ENCODE measurements around the gene BAG5. TPM values are rescaled to one million over a fixed set of nuclear protein-coding genes. Genes with fewer than 3 reads are reported as not detected.
A peak's percentile ranks its signal among the peaks of the same experiment; 100 is the strongest.

BAG5 gene
- total RNA-seq, 1 experiment from 2014 or later: 29.2 TPM

DNA sequence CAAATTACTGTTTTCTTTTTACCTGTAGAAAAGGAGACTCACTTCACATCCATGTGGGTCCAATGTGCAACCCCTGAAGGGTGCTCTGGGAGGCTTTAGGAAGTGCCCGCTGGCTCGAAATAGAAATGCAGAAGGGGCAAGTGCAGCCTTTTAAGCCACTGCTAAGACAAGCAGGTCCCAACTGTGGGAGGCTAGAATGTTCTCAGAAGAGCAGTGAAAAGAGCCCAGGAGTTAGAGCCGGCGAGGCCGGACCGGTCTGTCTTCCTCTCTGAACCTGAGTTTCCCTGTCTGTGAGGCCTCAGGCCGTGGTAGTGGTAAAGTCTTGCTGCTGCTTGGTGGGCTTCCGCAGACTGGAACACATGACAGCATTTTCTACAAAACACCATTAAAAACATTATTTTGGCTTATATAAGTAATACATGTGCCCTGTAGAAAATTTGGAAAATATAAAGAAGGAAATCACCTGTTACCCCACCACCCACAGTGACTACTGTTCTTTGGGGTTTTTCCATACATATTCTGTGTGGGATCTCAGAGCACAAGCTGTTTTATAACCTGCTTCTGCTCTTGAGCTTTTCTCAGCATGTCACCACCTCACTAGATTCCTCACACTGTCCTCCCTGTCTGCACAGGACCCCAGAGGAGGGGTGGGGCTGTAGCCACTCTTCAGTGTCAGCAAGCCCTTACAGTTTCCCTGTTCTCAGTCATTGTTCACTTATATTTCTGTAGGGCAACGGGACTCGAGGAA, 45.9 kb downstream of the BAG5 start:
- Mint-ChIP-seq H3K9me3 (no peaks in the 10 kb centered on the region), H3K27ac (peak overlapping the region; percentile 16), H3K27me3 (ENCODE audit: low read depth) (no peaks in the 10 kb centered on the region), H3K4me1 (peaks cover 18% of the 10 kb centered on the region), H3K36me3 (peaks cover 12% of the 10 kb centered on the region), H3K4me3 (no peak overlapping the region)
- ATAC-seq: no peak
- DNase-seq (ENCODE audit: low spot score): no peak
- TF ChIP-seq ZNF219 (CRISPR knock-in tag; IDR thresholded peaks at IDR 0.05; ENCODE audit: borderline replicate concordance) (no peak), CREM (CRISPR knock-in tag; IDR thresholded peaks at IDR 0.05) (no peak), HMGA2 (CRISPR knock-in tag; IDR thresholded peaks at IDR 0.05) (no peak), FOXP1 (CRISPR knock-in tag; IDR thresholded peaks at IDR 0.05; ENCODE audit: borderline replicate concordance) (no peak), NR3C1 (CRISPR knock-in tag; conservative IDR thresholded peaks at IDR 0.05; ENCODE audit: low read depth) (no peak), ETV6 (CRISPR knock-in tag; IDR thresholded peaks at IDR 0.05) (no peak), FOXJ3 (CRISPR knock-in tag; IDR thresholded peaks at IDR 0.05; ENCODE audit: borderline replicate concordance) (no peak), SMAD4 (CRISPR knock-in tag; IDR thresholded peaks at IDR 0.05) (no peak), SOX15 (CRISPR knock-in tag; IDR thresholded peaks at IDR 0.05) (no peak), NFE2L1 (CRISPR knock-in tag; IDR thresholded peaks at IDR 0.05) (no peak), ZNF263 (CRISPR knock-in tag; IDR thresholded peaks at IDR 0.05; ENCODE audit: low read depth) (no peak)
- TF ChIP-seq, protein P1, sequence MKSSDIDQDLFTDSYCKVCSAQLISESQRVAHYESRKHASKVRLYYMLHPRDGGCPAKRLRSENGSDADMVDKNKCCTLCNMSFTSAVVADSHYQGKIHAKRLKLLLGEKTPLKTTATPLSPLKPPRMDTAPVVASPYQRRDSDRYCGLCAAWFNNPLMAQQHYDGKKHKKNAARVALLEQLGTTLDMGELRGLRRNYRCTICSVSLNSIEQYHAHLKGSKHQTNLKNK (CRISPR knock-in tag; IDR thresholded peaks at IDR 0.05): no peak
- TF ChIP-seq, protein P2, sequence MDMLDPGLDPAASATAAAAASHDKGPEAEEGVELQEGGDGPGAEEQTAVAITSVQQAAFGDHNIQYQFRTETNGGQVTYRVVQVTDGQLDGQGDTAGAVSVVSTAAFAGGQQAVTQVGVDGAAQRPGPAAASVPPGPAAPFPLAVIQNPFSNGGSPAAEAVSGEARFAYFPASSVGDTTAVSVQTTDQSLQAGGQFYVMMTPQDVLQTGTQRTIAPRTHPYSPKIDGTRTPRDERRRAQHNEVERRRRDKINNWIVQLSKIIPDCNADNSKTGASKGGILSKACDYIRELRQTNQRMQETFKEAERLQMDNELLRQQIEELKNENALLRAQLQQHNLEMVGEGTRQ (CRISPR knock-in tag; IDR thresholded peaks at IDR 0.05): no peak
- TF ChIP-seq, protein P3, sequence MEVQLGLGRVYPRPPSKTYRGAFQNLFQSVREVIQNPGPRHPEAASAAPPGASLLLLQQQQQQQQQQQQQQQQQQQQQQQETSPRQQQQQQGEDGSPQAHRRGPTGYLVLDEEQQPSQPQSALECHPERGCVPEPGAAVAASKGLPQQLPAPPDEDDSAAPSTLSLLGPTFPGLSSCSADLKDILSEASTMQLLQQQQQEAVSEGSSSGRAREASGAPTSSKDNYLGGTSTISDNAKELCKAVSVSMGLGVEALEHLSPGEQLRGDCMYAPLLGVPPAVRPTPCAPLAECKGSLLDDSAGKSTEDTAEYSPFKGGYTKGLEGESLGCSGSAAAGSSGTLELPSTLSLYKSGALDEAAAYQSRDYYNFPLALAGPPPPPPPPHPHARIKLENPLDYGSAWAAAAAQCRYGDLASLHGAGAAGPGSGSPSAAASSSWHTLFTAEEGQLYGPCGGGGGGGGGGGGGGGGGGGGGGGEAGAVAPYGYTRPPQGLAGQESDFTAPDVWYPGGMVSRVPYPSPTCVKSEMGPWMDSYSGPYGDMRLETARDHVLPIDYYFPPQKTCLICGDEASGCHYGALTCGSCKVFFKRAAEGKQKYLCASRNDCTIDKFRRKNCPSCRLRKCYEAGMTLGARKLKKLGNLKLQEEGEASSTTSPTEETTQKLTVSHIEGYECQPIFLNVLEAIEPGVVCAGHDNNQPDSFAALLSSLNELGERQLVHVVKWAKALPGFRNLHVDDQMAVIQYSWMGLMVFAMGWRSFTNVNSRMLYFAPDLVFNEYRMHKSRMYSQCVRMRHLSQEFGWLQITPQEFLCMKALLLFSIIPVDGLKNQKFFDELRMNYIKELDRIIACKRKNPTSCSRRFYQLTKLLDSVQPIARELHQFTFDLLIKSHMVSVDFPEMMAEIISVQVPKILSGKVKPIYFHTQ (CRISPR knock-in tag; IDR thresholded peaks at IDR 0.05): no peak
- TF ChIP-seq, protein P4, sequence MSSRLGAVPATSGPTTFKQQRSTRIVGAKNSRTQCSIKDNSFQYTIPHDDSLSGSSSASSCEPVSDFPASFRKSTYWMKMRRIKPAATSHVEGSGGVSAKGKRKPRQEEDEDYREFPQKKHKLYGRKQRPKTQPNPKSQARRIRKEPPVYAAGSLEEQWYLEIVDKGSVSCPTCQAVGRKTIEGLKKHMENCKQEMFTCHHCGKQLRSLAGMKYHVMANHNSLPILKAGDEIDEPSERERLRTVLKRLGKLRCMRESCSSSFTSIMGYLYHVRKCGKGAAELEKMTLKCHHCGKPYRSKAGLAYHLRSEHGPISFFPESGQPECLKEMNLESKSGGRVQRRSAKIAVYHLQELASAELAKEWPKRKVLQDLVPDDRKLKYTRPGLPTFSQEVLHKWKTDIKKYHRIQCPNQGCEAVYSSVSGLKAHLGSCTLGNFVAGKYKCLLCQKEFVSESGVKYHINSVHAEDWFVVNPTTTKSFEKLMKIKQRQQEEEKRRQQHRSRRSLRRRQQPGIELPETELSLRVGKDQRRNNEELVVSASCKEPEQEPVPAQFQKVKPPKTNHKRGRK (CRISPR knock-in tag; IDR thresholded peaks at IDR 0.05; ENCODE audit: borderline replicate concordance): no peak
- ChIA-PET CTCF (interaction anchor here (0.6 to 12.2 kb wide), 3 partner anchors 16 to 595 kb away, joined by 3 to 455 read pairs (median 3); no protein-coding TSS in a partner anchor), POLR2A (interaction anchor here (8.3 kb wide), 1 partner anchor 25 kb away, joined by 65 read pairs; no protein-coding TSS in a partner anchor)

DNA sequence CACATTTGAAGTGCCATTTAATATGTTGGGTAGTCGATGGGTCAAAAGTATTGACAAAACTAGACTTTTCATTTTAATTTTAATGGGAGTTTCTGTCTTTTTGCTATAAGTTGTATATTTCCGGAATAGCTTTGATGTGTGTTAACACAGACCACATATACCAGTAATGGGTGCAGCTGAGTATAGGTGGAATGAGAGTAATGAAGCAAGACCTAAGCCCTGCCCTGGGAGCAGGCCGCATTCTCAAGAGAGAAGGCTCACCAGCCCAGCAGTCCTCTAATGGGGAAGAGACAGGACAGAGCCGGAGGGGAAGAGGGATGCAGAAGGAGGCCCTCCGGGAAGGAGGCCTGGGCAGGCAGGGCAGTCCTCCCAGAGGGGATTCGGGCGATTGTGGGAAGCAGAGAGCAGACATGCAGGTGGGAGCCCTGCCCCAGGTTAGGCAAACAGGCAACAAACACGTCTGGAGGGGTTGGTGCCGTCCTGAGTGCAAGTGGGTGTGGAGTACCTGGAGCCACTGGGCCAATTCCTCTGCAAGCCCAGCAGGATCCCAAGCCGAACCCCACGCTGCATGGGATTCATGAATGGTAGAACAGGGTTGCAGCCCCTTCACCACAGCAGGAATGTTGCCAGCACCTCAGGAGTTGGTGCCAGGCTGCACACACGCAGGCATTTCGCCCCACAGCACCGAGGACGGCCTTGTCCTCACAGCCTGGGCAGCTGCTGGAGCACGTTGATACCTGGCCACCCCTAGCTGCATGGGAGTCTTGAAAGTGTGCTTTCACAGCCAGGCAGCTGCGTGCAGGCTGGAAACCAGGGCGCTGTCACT, 47.6 kb downstream of the BAG5 start:
- peaks cover 15% of the 10 kb centered on the region for H3K4me1 Mint-ChIP-seq
- H3K4me3 Mint-ChIP-seq: no peak overlapping the region
- peaks cover 9% of the 10 kb centered on the region for H3K36me3 Mint-ChIP-seq
- H3K27ac Mint-ChIP-seq: peak overlapping the region; percentile 46; the same call in 1 of the 2 replicates
- ChIA-PET CTCF (interaction anchor here (12.2 kb wide), 1 partner anchor 29 kb away, joined by 455 read pairs; no protein-coding TSS in a partner anchor), POLR2A (no interaction called here)
- peak; percentile 73; the same call in 1 of the 2 replicates for TF ChIP-seq FOXP1 (CRISPR knock-in tag; IDR thresholded peaks at IDR 0.05; ENCODE audit: borderline replicate concordance)
- TF ChIP-seq, protein P5, sequence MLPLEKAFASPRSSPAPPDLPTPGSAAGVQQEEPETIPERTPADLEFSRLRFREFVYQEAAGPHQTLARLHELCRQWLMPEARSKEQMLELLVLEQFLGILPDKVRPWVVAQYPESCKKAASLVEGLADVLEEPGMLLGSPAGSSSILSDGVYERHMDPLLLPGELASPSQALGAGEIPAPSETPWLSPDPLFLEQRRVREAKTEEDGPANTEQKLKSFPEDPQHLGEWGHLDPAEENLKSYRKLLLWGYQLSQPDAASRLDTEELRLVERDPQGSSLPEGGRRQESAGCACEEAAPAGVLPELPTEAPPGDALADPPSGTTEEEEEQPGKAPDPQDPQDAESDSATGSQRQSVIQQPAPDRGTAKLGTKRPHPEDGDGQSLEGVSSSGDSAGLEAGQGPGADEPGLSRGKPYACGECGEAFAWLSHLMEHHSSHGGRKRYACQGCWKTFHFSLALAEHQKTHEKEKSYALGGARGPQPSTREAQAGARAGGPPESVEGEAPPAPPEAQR (CRISPR knock-in tag; IDR thresholded peaks at IDR 0.05): no peak
- ATAC-seq: no peak
- no peak for DNase-seq (ENCODE audit: low spot score)
- no peaks in the 10 kb centered on the region for H3K9me3 Mint-ChIP-seq
- no peaks in the 10 kb centered on the region for H3K27me3 Mint-ChIP-seq (ENCODE audit: low read depth)

Measured in WTC11 (cell line).